ENCODE measurements around the gene HMX2.

Gene HMX2

GRCh38 chr10:123134915-123135414, 13.0 kb upstream of the HMX2 start:
- Histone ChIP-seq H3K4me2 (ENCODE audit: low read length) (peak overlapping the region; percentile 11), H3K27me3 (ENCODE audit: control insufficient read depth, insufficient read depth, low read length) (peaks cover 10% of the 10 kb centered on the region), H3K9me3 (ENCODE audit: control insufficient read depth, low read length) (no peaks in the 10 kb centered on the region), H3K79me2 (no peaks in the 10 kb centered on the region), H3K36me3 (ENCODE audit: control insufficient read depth, insufficient read depth, low read length) (no peaks in the 10 kb centered on the region), H3K9ac (no peak overlapping the region), H2AFZ (no peak overlapping the region), H3K4me3 (ENCODE audit: low read depth, low read length) (no peak overlapping the region), H3K27ac (no peak overlapping the region), H3K4me1 (peaks cover 8% of the 10 kb centered on the region)
- no peak for TF ChIP-seq CTCF (IDR thresholded peaks at IDR 0.05)

DNA sequence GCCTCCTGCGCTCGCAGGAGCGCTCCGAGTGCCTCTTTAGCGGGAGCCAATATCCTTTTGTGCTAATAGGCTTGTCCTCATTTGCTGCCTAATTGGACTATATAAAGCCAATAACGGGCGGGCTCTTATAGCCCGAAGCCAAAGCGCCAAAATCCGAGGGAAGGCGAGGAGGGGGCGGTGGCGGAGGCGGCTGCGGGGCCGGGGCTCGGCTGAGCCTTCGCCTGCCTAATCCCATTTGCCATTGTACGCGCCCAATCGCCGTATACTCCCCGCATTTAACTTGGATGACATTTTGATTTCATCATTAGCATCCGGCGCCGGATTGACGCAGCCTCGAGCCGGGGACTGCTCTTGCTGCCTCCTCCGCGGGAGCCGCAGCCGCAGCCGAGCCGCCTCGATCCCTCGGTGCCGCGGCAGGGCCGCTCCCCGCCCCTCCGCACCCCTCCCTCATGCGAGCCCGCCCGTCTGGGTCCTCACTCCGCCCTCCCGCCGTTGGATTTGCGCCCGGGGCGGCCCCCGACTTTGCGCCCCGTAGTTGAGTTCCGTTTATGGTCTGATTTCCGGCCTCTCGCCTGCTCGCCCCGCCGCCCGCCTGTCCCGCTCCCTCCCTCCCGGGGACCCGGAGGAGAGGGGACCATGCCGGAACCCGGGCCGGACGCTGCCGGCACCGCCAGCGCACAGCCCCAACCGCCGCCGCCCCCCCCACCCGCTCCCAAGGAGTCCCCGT, 12.4 kb upstream of the HMX2 start, which contains the start of gene HMX3:
TSS of gene HMX3 (plus strand) at position 556 of the 727 bp plus-strand sequence. CDS start at position 637, 81 bp downstream.
- H3K4me1 ChIP-seq: peaks cover 8% of the 10 kb centered on the region
- no peaks in the 10 kb centered on the region for H3K36me3 ChIP-seq (ENCODE audit: control insufficient read depth, insufficient read depth, low read length)
- H3K79me2 ChIP-seq: no peaks in the 10 kb centered on the region
- H3K27me3 ChIP-seq (ENCODE audit: control insufficient read depth, insufficient read depth, low read length): peaks cover 10% of the 10 kb centered on the region
- no peak within 1 kb of the TSS for H3K9ac ChIP-seq
- no peaks in the 10 kb centered on the region for H3K9me3 ChIP-seq (ENCODE audit: control insufficient read depth, low read length)
- H3K27ac ChIP-seq: no peak within 1 kb of the TSS
- H3K4me2 ChIP-seq (ENCODE audit: low read length): peak within 1 kb of the TSS; percentile 46
- peak within 1 kb of the TSS; percentile 15 for H3K4me3 ChIP-seq (ENCODE audit: low read depth, low read length)
- no peak for TF ChIP-seq CTCF (IDR thresholded peaks at IDR 0.05)
- H2AFZ ChIP-seq: peak within 1 kb of the TSS; percentile 26

GRCh38 chr10:123136221-123136805, 11.6 kb upstream of the HMX2 start:
- Histone ChIP-seq H3K36me3 (ENCODE audit: control insufficient read depth, insufficient read depth, low read length) (no peaks in the 10 kb centered on the region), H3K4me3 (ENCODE audit: low read depth, low read length) (peak overlapping the region; percentile 15), H3K79me2 (no peaks in the 10 kb centered on the region), H3K4me2 (ENCODE audit: low read length) (peak overlapping the region; percentile 46), H3K27me3 (ENCODE audit: control insufficient read depth, insufficient read depth, low read length) (peaks cover 10% of the 10 kb centered on the region), H3K4me1 (peaks cover 8% of the 10 kb centered on the region), H3K27ac (no peak overlapping the region), H3K9me3 (ENCODE audit: control insufficient read depth, low read length) (no peaks in the 10 kb centered on the region), H3K9ac (no peak overlapping the region), H2AFZ (no peak overlapping the region)
- TF ChIP-seq CTCF (IDR thresholded peaks at IDR 0.05): no peak

GRCh38 chr10:123136806-123137642, 10.9 kb upstream of the HMX2 start:
- Histone ChIP-seq H3K9me3 (ENCODE audit: control insufficient read depth, low read length) (no peaks in the 10 kb centered on the region), H3K4me3 (ENCODE audit: low read depth, low read length) (peak overlapping the region; percentile 15), H3K4me1 (peaks cover 8% of the 10 kb centered on the region), H3K4me2 (ENCODE audit: low read length) (peak overlapping the region; percentile 46), H3K27ac (no peak overlapping the region), H3K36me3 (ENCODE audit: control insufficient read depth, insufficient read depth, low read length) (no peaks in the 10 kb centered on the region), H3K9ac (no peak overlapping the region), H3K27me3 (ENCODE audit: control insufficient read depth, insufficient read depth, low read length) (peaks cover 10% of the 10 kb centered on the region), H3K79me2 (no peaks in the 10 kb centered on the region), H2AFZ (no peak overlapping the region)
- TF ChIP-seq CTCF (IDR thresholded peaks at IDR 0.05): no peak

Data from parathyroid adenoma (tissue), 2 donors.